ENCODE measurements around the gene EFNA2.
A peak's percentile ranks its signal among the peaks of the same experiment; 100 is the strongest.

EFNA2 gene

DNA sequence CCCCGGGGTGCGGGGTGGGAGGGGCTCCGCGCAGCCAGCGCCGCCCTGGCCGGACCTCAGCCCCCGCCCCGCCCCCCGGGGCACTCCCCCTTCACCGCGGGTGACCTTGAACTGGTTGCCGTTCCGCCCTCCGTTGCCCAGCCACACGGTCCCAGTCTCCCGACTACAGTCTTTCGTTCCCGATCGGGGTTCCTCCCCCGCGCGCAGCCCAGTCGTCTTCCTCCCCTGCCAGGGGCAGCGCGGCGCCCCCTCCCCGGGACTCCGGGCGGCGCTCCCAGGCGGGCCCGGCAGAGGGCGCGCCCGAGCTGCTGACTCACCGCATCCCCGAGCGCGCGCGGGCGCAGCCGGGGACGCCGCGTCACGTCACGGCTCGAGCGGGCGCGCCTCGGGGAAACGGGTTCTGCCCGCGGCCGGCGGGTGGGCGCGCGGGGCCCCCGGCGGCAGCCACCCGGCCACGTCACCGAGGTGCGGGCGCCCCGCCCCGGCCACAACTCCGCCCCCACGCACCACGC lies 36.8 kb upstream of the EFNA2 start:
- DNase-seq (ENCODE audit: low read depth in 3 of 3, low spot score in 1 of 3): peak; percentile 54 to 75 (median 72)

GRCh38 chr19:1249298-1249989 lies 36.2 kb upstream of the EFNA2 start:
- peak; percentile 91 to 94 (median 93) for DNase-seq (ENCODE audit: low read depth in 3 of 3, low spot score in 1 of 3)

GRCh38 chr19:1249990-1250436 lies 35.7 kb upstream of the EFNA2 start:
- DNase-seq (ENCODE audit: low read depth in 3 of 3, low spot score in 1 of 3): no peak

DNA sequence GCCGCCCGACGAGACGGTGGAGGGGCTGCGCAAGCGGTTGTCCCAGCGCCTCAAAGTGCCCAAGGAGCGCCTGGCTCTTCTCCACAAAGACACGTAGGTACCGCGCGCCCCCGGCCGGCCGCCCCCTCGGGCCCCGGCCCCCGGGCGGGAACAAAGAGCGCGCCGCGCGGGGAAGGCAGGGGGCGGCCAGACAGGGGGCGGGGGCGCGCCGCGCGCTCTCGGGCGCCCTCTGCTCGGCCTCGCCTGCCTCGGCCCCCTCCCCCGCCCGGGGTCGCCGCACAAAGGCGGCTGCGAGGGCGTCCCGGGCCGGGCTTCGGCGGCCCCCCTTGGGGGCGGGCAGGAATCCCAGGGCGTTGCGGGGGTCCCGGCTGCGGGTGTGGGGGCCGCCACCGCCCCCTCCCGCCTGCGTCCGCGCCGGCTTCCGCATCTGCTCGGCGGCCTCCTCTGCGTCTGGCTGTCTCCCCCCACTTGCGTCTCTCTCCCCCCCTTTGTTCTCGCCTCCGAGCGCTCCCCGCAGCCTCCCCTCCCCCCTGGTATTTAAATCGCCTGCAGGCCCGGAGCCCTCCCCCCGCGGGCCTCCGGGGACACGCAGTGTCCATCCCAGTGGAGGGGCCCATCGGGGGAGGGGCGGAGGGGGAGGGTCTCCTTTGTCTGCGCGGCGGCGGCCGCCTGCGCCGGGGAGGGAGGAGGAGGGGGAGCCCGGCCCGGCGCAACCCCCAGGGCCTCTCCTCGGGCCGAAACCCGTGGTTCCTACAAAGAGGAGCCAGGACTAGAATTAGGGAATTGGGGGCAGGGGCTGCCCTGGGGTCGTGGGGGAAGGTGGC lies 35.0 kb upstream of the EFNA2 start:
- no peak for DNase-seq (ENCODE audit: low read depth in 3 of 3, low spot score in 1 of 3)

DNA sequence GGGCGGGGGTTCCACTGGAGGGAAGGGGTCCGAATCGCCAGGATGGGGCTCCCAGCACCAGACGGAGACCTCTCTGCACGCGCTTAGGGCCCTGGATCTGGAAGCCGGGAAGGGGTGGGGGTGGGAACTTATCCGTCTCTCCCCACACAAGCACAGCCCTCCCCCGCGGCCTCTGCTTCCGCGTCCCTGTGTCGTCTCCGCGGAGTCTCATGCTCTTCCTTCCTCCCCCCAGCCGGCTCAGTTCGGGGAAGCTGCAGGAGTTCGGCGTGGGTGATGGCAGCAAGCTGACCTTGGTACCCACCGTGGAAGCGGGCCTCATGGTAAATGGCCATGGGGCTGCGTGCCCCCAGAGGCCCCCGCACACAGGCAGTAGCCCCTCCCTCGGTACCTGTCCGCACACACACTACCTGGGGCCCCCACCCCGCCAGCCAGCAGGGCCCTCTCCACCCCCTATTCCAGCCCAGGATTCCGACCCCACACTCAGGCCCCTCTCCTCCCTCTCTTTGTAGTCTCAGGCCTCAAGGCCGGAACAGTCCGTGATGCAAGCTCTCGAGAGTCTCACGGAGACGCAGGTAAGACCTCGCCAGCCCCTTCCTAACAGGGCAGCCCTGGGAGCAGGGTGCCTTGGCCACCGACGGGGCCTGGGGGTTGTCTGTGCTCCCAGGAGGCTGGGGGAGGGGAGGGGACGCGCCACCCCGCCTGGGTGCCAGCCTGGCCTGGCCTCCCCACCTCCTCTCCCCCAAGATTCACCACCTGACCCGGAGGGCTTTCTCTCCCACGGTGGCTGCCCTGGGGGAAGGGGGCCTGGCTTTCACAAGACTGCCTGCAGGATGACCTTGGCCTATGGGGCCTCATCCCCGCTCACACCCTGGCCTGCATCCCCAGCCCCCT lies 34.1 kb upstream of the EFNA2 start:
- no peak for DNase-seq (ENCODE audit: low read depth in 3 of 3, low spot score in 1 of 3)

GRCh38 chr19:1252221-1252820 lies 33.4 kb upstream of the EFNA2 start:
- DNase-seq (ENCODE audit: low read depth in 3 of 3, low spot score in 1 of 3): no peak

GRCh38 chr19:1252821-1253513 lies 32.7 kb upstream of the EFNA2 start:
- DNase-seq (ENCODE audit: low read depth in 3 of 3, low spot score in 1 of 3): peak in 1 of 3 donors; percentile 61

GRCh38 chr19:1253514-1254080 lies 32.1 kb upstream of the EFNA2 start:
- DNase-seq (ENCODE audit: low read depth in 3 of 3, low spot score in 1 of 3): no peak

- no peak for DNase-seq (ENCODE audit: low read depth in 3 of 3, low spot score in 1 of 3)
Measured at GRCh38 chr19:1254081-1254527, 31.6 kb upstream of the EFNA2 start.

GRCh38 chr19:1254530-1255185 lies 31.0 kb upstream of the EFNA2 start:
- DNase-seq (ENCODE audit: low read depth in 3 of 3, low spot score in 1 of 3): no peak

DNA sequence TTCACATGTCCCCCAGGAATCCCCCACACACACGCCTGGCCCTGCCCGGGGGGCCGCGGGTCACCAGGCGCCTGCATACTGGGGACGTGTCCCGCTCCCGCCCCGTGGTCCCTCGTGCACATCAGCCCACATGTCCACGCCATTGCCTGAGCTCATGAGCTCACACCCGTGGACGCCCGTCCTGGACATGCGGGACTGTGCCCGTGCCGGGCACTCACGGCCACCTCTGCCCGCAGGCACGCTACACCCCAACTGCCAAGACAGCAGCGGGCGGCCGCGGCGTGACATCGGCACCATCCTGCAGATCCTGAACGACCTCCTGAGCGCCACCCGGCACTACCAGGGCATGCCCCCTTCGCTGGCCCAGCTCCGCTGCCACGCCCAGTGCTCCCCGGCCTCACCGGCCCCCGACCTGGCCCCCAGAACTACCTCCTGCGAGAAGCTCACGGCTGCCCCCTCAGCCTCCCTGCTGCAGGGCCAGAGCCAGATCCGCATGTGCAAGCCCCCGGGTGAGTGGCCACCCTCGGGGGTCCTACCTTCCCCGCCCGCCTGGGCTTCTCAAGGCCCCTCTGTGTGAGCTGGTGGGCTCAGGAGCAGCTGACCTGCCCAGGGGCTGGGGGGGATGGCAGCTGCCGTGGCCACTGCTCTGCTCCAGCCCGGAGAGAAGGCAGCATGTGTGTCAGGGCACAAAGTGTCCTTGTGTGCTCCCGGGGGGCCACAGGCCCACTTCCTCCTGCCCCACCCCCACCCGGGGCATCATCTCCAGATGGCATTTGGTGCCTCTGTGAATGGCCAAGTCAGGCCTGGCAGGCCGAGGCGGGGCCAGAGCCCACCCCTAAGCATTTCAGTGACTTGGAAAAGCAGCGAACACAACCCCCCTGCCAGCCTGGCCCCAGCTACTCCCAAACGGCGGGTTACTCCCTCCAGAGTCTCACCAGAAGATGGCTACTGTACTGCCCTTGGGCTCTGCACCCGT lies 30.2 kb upstream of the EFNA2 start:
- no peak for DNase-seq (ENCODE audit: low read depth in 3 of 3, low spot score in 1 of 3)

GRCh38 chr19:1256646-1257474 lies 28.8 kb upstream of the EFNA2 start:
- DNase-seq (ENCODE audit: low read depth in 3 of 3, low spot score in 1 of 3): no peak

DNA sequence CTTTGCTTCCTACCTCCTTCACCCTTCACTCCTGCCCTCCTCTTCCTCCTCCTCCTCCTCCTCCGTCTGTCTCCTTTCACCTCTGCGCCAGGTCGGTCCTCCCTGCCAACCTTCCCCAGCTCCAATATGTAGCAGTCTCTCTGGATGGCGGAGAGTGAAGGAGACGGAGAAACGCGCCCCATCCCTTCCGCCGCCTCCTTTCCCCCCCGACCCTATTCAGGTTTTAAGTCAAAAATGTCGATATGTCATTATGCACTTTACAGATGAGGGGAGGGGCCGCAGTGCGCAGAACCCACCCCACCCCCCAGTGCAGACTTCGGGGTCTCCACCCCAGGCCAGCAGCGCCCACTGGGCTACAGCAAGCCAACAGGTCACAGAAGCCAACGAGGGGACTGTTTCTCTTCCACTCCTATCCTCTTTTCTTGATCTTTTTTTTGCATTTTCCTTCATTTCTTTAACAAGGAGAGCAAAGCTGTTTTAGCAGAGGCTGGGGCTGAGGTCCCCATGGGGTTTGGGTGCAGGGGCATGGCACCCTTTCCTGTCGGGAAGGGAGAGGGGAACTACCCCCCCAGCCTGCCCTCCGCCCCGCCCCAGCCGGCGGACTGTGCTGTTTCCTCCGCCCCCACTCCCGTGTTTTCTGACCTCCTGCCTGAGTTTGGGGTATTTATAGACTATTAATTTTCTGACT lies 28.1 kb upstream of the EFNA2 start:
- DNase-seq (ENCODE audit: low read depth in 3 of 3, low spot score in 1 of 3): no peak

DNA sequence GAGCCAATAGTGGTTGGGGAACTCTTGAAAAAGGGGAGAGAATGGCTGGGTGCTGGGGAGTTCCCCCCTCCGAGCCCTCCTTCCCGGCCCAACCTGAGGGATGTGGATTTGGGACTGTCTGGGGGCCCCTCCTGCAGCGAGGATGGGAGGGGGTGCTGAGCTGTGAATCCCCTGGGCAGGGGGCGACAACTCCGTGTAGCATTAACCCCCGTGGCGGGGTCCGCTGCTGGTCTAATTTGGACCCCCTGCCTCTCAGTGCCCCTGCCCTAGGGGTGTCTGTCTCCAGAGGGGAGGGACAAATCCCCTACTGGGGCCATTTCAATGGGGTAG lies 27.5 kb upstream of the EFNA2 start:
- no peak for DNase-seq (ENCODE audit: low read depth in 3 of 3, low spot score in 1 of 3)

DNA sequence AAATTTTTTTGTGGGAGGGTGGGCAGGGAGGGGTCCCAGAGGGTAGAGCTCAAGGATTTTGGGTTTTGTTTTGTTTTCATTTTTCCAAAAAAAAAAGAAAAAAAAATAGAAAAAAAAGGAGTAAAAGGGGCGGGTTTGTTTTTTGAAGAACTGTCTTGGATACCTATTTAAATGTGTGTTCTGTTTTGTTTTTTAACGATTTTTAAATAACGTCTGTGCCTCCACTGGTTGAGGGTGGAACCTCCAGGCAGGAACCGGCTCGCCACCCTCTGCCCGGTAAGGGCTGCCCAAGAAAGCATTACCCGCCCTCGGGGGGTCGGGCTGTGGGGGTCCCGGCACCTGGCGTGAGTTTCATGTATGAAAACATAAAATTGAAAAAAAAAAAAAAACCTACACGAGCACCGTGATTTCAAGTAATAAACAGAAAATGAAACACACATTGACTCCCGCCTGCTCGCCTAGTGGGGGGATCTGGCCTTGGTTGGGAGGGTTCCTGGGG lies 26.9 kb upstream of the EFNA2 start:
- DNase-seq (ENCODE audit: low read depth in 3 of 3, low spot score in 1 of 3): no peak

DNA sequence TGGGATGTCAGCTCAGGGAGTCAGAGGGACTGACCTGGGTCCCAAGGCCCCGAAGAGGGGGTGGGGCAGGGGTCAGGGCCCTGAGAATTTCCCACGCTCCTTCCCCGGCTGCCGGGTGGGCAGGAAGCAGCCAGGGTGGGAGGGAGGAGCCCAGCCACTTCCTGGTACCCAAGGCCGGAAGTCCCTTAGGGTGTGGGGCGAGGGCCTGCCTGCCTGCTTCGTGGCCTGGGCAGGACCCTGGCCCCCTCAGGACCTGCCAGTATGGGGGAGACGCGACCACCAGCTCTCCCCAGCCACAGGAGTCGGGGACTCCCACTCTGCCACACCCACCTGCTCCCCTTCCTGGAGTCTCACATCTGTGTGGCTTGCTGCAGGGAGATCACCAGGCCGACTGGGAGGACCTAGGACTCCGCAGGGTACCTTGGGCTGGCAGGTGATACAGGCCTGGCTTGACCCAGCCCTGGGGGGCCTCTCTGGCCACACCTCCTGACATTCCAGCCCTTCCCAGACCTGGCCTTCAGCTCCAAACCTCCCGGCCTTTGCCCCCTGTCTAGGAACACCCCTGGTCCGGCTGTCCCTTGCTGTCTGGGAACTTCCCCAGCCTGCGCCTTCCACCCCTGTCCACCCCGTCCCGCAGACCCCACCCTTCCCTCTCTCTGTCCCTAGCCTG lies 26.3 kb upstream of the EFNA2 start:
- DNase-seq (ENCODE audit: low read depth in 3 of 3, low spot score in 1 of 3): no peak

All from stimulated activated CD4-positive, alpha-beta T cell treated with anti-CD3 and anti-CD28 coated beads, TNF-alpha, amount 100 ng/mL, for 1 hour (primary cell).